Neural cell (in vitro differentiated cells): Measurements from ENCODE around the gene TMUB1. TPM values are rescaled to one million over a fixed set of nuclear protein-coding genes. Genes with fewer than 3 reads are reported as not detected.

ENCODE experiments used
- H2AFZ ChIP-seq: fragments of 200-600, 300-800 bp; sonication (generic), shearing (Covaris generic); 2 replicates; pipeline ENCODE4 v1.6.0; 2014; ENCODE audit warnings: low read depth, mild to moderate bottlenecking, antibody characterized with exemption, low read length, moderate library complexity
- H3F3A ChIP-seq: fragments of 200-600 bp; shearing (Covaris generic); 2 replicates; pipeline ENCODE4 v1.6.1; 2016; ENCODE audit warnings: mild to moderate bottlenecking, moderate library complexity, mixed read lengths, antibody characterized with exemption, low read length; ENCODE audit not compliant: insufficient read depth, poor library complexity, severe bottlenecking
- H3K27ac ChIP-seq: fragments of 200-600, 300-800 bp; sonication (generic), shearing (Covaris generic); 2 replicates; pipeline ENCODE4 v1.5.1; 2014; ENCODE audit warnings: mild to moderate bottlenecking, low read length, moderate library complexity
- H3K27me3 ChIP-seq: fragments of 300-800, 200-600 bp; sonication (generic), shearing (Covaris generic); 2 replicates; pipeline ENCODE4 v1.6.0; 2014; ENCODE audit warnings: mild to moderate bottlenecking, low read depth, low read length, moderate library complexity; ENCODE audit not compliant: insufficient read depth
- H3K36me3 ChIP-seq: fragments of 300-800, 200-600 bp; sonication (generic), shearing (Covaris generic); 2 replicates; pipeline ENCODE4 v1.5.1; 2014; ENCODE audit warnings: mild to moderate bottlenecking, antibody characterized with exemption, low read length, moderate library complexity; ENCODE audit not compliant: insufficient read depth
- H3K4me2 ChIP-seq: fragments of 300-800, 200-600 bp; sonication (generic), shearing (Covaris generic); 2 replicates; pipeline ENCODE4 v1.6.0; 2014; ENCODE audit warnings: mild to moderate bottlenecking, low read length
- H3K4me3 ChIP-seq: fragments of 300-800, 200-600 bp; sonication (generic), shearing (Covaris generic); 2 replicates; pipeline ENCODE4 v1.5.1; 2014; ENCODE audit warnings: mild to moderate bottlenecking, low read length, moderate library complexity
- H3K79me2 ChIP-seq: fragments of 200-600 bp; shearing (Covaris generic); replicated peaks from 2 replicates; pipeline ENCODE4 v1.6.0; 2014; ENCODE audit warnings: mild to moderate bottlenecking, low read length, moderate library complexity; ENCODE audit not compliant: insufficient read depth
- H3K9ac ChIP-seq: fragments of 300-800, 200-600 bp; sonication (generic), shearing (Covaris generic); 2 replicates; pipeline ENCODE4 v1.6.1; 2016; ENCODE audit warnings: mild to moderate bottlenecking, low read length, mixed read lengths
- H3K9me2 ChIP-seq: fragments of 200-600 bp; shearing (Covaris generic); 2 replicates; pipeline ENCODE4 v1.6.1; 2016; ENCODE audit warnings: mild to moderate bottlenecking, low read length, mixed read lengths; ENCODE audit not compliant: insufficient read depth
- H3K9me3 ChIP-seq: fragments of 200-600, 300-800 bp; sonication (generic), shearing (Covaris generic); 2 replicates; pipeline ENCODE4 v1.6.1; 2016; ENCODE audit warnings: mild to moderate bottlenecking, mixed run types, low read length, moderate library complexity, mixed read lengths
- H4K20me1 ChIP-seq: fragments of 200-600 bp; shearing (Covaris generic); 2 replicates; pipeline ENCODE4 v1.6.1; 2016; ENCODE audit warnings: mild to moderate bottlenecking, mixed run types; ENCODE audit not compliant: insufficient read depth
- EP300 ChIP-seq: fragments of 450-650 bp; conservative IDR thresholded peaks from 2 replicates; pipeline ENCODE4 v1.6.1; 2014; ENCODE audit warnings: antibody characterized with exemption, mild to moderate bottlenecking, moderate library complexity; ENCODE audit not compliant: poor library complexity, severe bottlenecking
- EZH2 ChIP-seq: fragments of 200-600, 300-800 bp; shearing (Covaris generic), sonication (generic); IDR thresholded peaks from 2 replicates; pipeline ENCODE4 v1.6.1; 2014; ENCODE audit warnings: antibody characterized with exemption, low read length, borderline replicate concordance, mild to moderate bottlenecking; ENCODE audit not compliant: insufficient read depth, poor library complexity, severe bottlenecking
- MXI1 ChIP-seq: fragments of 450-650 bp; conservative IDR thresholded peaks from 2 replicates; pipeline ENCODE4 v1.6.1; 2014; ENCODE audit warnings: antibody characterized with exemption, mild to moderate bottlenecking; ENCODE audit not compliant: poor library complexity, severe bottlenecking
- POLR2AphosphoS5 ChIP-seq: IDR thresholded peaks from 2 replicates; pipeline ENCODE4 v1.6.1; 2012
- RAD21 ChIP-seq: fragments of 450-650 bp; conservative IDR thresholded peaks from 2 replicates; pipeline ENCODE4 v1.6.1; 2014; ENCODE audit warnings: antibody characterized with exemption, mild to moderate bottlenecking, moderate library complexity
- SMC3 ChIP-seq: fragments of 450-650 bp; conservative IDR thresholded peaks from 2 replicates; pipeline ENCODE4 v1.6.1; 2014; ENCODE audit warnings: antibody characterized with exemption, mild to moderate bottlenecking, moderate library complexity; ENCODE audit not compliant: poor library complexity
- TAF1 ChIP-seq: IDR thresholded peaks from 2 replicates; pipeline ENCODE4 v1.6.1; 2012; ENCODE audit warnings: low read depth
- polyA plus RNA-seq: library from polyadenylated mRNA; depleted of rRNA; stranded (reverse); fragments of >200 nt; gene quantifications from 2 replicates; pipeline ENCODE4 v1.2.3, GENCODE V29; 2014
- TF ChIP-seq, protein P1 (sequence below): IDR thresholded peaks from 2 replicates; pipeline ENCODE4 v1.6.1; 2012; ENCODE audit warnings: borderline replicate concordance
- TF ChIP-seq, protein P2 (sequence below): fragments of 450-650 bp; IDR thresholded peaks from 2 replicates; pipeline ENCODE4 v1.5.1; 2014; ENCODE audit warnings: antibody characterized with exemption, mild to moderate bottlenecking, moderate library complexity; ENCODE audit not compliant: poor library complexity, severe bottlenecking

The TMUB1 gene
- polyA plus RNA-seq, 1 donor from 2014 or later, result 35.2 TPM

DNA sequence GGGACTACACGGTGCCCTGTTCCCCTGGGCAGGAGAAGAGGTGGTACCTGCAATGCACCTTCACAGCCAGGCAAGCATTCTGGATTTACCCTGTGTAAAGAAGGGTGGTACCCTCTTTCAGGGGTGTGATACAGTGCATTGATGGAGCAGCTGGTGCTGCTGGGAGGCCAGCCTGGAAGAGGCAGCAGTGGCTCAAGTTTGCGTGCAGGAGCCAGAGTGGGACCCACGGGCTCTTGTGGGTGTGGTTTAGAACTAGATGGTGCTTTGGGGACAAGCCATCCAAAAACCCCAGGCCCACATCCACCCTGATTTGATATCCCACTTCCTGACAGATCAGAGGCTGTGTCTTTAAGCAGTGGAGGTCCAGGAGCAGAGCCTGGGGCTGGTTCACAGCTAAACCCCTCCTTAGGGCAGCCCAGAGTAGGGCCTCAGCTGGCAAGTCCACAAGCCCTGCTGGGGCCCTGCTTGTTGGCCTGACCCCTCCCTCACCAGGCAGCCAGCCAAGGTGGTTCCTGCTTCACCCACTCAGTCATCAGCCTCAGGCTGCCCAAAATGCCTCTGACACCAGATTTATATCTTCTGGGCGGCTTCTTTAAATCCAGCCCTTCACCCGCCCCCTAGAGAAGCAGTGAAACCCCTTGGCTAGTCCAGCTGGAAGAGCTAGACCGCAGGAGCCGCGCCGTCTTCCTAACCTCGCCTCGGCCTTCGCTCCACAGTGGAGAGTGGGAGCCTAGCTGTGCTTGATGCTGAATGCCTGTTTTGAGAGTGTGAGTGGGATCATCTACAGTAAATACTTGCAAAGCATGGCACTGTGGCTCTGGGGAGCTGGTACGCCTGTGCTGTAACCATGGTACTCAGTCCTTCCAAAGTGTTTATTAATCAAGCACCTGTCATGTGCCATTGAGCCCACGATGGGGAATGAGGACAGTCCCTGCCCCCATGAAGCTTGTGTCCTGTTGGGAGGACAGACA is 36.4 kb downstream of the TMUB1 start:
- H3K9me2 ChIP-seq, result no peaks in the 10 kb centered on the region
- TF ChIP-seq EZH2 (no peak), RAD21 (no peak)
- H4K20me1 ChIP-seq, result no peaks in the 10 kb centered on the region
- no peaks in the 10 kb centered on the region for H3F3A ChIP-seq
- peaks cover 19% of the 10 kb centered on the region for H3K27me3 ChIP-seq
- H3K4me2 ChIP-seq, result no peak overlapping the region
- no peak overlapping the region for H3K4me3 ChIP-seq
- H3K9ac ChIP-seq, result no peak overlapping the region
- H3K27ac ChIP-seq, result no peak overlapping the region
- H2AFZ ChIP-seq, result no peak overlapping the region
- H3K9me3 ChIP-seq, result no peaks in the 10 kb centered on the region
- H3K79me2 ChIP-seq, result no peaks in the 10 kb centered on the region
- H3K36me3 ChIP-seq, result no peaks in the 10 kb centered on the region

DNA sequence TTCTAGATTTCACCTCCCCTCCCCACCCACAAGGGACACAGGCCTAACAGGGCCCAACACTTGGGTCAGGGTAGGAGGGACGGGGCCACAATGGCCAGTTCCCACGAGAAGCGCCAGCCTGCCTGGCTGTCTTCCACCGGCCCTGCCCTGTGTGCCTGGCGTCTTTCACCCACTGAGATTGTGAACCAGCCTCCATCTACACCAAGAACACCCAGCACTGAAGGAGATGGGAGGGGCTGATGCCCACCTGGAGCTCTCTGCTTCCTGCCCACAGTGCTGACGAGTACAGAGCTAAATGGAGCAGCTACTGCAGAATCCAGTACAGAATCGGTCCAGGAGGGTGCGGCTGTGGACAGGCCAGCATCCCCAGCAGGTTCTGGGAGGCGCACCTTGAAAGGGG is 37.3 kb downstream of the TMUB1 start:
- Histone ChIP-seq H3K36me3 (no peaks in the 10 kb centered on the region), H3K9me2 (no peaks in the 10 kb centered on the region), H4K20me1 (no peaks in the 10 kb centered on the region), H3K4me2 (no peak overlapping the region), H3K79me2 (no peaks in the 10 kb centered on the region), H3K27ac (no peak overlapping the region), H3F3A (no peaks in the 10 kb centered on the region), H2AFZ (no peak overlapping the region), H3K4me3 (no peak overlapping the region), H3K9ac (no peak overlapping the region), H3K27me3 (peaks cover 12% of the 10 kb centered on the region), H3K9me3 (no peaks in the 10 kb centered on the region)
- TF ChIP-seq, protein P1, sequence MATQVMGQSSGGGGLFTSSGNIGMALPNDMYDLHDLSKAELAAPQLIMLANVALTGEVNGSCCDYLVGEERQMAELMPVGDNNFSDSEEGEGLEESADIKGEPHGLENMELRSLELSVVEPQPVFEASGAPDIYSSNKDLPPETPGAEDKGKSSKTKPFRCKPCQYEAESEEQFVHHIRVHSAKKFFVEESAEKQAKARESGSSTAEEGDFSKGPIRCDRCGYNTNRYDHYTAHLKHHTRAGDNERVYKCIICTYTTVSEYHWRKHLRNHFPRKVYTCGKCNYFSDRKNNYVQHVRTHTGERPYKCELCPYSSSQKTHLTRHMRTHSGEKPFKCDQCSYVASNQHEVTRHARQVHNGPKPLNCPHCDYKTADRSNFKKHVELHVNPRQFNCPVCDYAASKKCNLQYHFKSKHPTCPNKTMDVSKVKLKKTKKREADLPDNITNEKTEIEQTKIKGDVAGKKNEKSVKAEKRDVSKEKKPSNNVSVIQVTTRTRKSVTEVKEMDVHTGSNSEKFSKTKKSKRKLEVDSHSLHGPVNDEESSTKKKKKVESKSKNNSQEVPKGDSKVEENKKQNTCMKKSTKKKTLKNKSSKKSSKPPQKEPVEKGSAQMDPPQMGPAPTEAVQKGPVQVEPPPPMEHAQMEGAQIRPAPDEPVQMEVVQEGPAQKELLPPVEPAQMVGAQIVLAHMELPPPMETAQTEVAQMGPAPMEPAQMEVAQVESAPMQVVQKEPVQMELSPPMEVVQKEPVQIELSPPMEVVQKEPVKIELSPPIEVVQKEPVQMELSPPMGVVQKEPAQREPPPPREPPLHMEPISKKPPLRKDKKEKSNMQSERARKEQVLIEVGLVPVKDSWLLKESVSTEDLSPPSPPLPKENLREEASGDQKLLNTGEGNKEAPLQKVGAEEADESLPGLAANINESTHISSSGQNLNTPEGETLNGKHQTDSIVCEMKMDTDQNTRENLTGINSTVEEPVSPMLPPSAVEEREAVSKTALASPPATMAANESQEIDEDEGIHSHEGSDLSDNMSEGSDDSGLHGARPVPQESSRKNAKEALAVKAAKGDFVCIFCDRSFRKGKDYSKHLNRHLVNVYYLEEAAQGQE, result no peak
- no peak for TF ChIP-seq TAF1
- no peak for TF ChIP-seq POLR2AphosphoS5
- TF ChIP-seq MXI1, result no peak
- TF ChIP-seq EZH2, result no peak
- no peak for TF ChIP-seq RAD21
- no peak for TF ChIP-seq EP300
- no peak for TF ChIP-seq SMC3
- TF ChIP-seq, protein P2, sequence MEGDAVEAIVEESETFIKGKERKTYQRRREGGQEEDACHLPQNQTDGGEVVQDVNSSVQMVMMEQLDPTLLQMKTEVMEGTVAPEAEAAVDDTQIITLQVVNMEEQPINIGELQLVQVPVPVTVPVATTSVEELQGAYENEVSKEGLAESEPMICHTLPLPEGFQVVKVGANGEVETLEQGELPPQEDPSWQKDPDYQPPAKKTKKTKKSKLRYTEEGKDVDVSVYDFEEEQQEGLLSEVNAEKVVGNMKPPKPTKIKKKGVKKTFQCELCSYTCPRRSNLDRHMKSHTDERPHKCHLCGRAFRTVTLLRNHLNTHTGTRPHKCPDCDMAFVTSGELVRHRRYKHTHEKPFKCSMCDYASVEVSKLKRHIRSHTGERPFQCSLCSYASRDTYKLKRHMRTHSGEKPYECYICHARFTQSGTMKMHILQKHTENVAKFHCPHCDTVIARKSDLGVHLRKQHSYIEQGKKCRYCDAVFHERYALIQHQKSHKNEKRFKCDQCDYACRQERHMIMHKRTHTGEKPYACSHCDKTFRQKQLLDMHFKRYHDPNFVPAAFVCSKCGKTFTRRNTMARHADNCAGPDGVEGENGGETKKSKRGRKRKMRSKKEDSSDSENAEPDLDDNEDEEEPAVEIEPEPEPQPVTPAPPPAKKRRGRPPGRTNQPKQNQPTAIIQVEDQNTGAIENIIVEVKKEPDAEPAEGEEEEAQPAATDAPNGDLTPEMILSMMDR, result no peak
